IMR-90 (cell line): ENCODE data around the gene PRKD1. TPM values are rescaled to one million over a fixed set of nuclear protein-coding genes. Genes with fewer than 3 reads are reported as not detected.

Source experiments
- ATAC-seq: fragments of 200-7000 bp; cut with Tn5 transposase; 2 replicates; pipeline ENCODE4 v1.9.1; 2020; ENCODE audit warnings: low read depth, mild to moderate bottlenecking, moderate library complexity
- BruUV-seq: library from RNA; stranded (reverse); fragments of 400-500 nt; replicated peaks from 2 replicates; lab custom pipeline; 2021; lab: Mats Ljungman, UMichigan
- CTCF ChIA-PET: fragments of 300-600 bp; formaldehyde crosslinking; extraction: SDS; loops from one replicate; lab custom pipeline; 2021; ENCODE audit warnings: antibody characterized with exemption; lab: Yijun Ruan, JAX
- POLR2A ChIA-PET: fragments of 300-600 bp; sonication (Branson Sonifier 250); formaldehyde crosslinking; loops from one replicate; lab custom pipeline; 2022; ENCODE audit warnings: antibody characterized with exemption; ENCODE audit not compliant: unreplicated experiment; lab: Charles Lee
- DNase-seq: peaks from one replicate; pipeline ENCODE4 v3.0.0; 2013
- H2AFZ ChIP-seq: replicated peaks from 2 replicates; pipeline ENCODE3; 2013; ENCODE audit warnings: low read length, mild to moderate bottlenecking; ENCODE audit not compliant: poor library complexity
- H2AK5ac ChIP-seq: 2 replicates; pipeline ENCODE4 v1.6.1; 2013; ENCODE audit warnings: low read depth, low read length, inconsistent platforms
- H2AK9ac ChIP-seq: replicated peaks from 2 replicates; pipeline ENCODE3; 2013; ENCODE audit warnings: mild to moderate bottlenecking, low read depth, low read length, moderate library complexity; ENCODE audit not compliant: poor library complexity
- H2BK120ac ChIP-seq: 2 replicates; pipeline ENCODE4 v1.6.1; 2013; ENCODE audit warnings: low read depth, low read length, inconsistent platforms
- H2BK15ac ChIP-seq: 3 replicates; pipeline ENCODE4 v1.6.1; 2013; ENCODE audit warnings: low read depth, low read length, inconsistent platforms
- H2BK20ac ChIP-seq: 2 replicates; pipeline ENCODE4 v1.6.1; 2013; ENCODE audit warnings: low read depth, mild to moderate bottlenecking, inconsistent platforms, low read length, moderate library complexity
- H2BK5ac ChIP-seq: 2 replicates; pipeline ENCODE4 v1.6.1; 2013; ENCODE audit warnings: mild to moderate bottlenecking, low read depth, low read length, inconsistent platforms; ENCODE audit not compliant: poor library complexity, severe bottlenecking
- H3K14ac ChIP-seq: replicated peaks from 2 replicates; pipeline ENCODE4 v1.6.1; 2013; ENCODE audit warnings: low read depth, low read length, inconsistent platforms
- H3K18ac ChIP-seq: 2 replicates; pipeline ENCODE4 v1.6.1; 2013; ENCODE audit warnings: low read depth, low read length, control low read depth
- H3K23ac ChIP-seq: 2 replicates; pipeline ENCODE4 v1.6.1; 2013; ENCODE audit warnings: low read depth, low read length, inconsistent platforms
- H3K27ac ChIP-seq: 2 replicates; pipeline ENCODE4 v1.5.1; 2013; ENCODE audit warnings: mild to moderate bottlenecking, control low read depth, low read length; ENCODE audit not compliant: insufficient read depth
- H3K27me3 ChIP-seq: 2 replicates; pipeline ENCODE4 v1.6.1; 2013; ENCODE audit warnings: low read length; ENCODE audit not compliant: control insufficient read depth, insufficient read depth
- H3K36me3 ChIP-seq: 2 replicates; pipeline ENCODE4 v1.6.1; 2013; ENCODE audit warnings: low read length, mixed read lengths; ENCODE audit not compliant: control insufficient read depth, insufficient read depth
- H3K4ac ChIP-seq: 2 replicates; pipeline ENCODE4 v1.6.1; 2013; ENCODE audit warnings: low read depth, low read length, inconsistent platforms
- H3K4me1 ChIP-seq: 2 replicates; pipeline ENCODE4 v1.6.1; 2013; ENCODE audit warnings: low read length, mixed read lengths; ENCODE audit not compliant: control insufficient read depth, insufficient read depth
- H3K4me2 ChIP-seq: 2 replicates; pipeline ENCODE4 v1.6.1; 2013; ENCODE audit warnings: low read depth, mild to moderate bottlenecking, control low read depth, low read length, moderate library complexity
- H3K4me3 ChIP-seq: 2 replicates; pipeline ENCODE4 v1.5.1; 2013; ENCODE audit warnings: low read depth, mild to moderate bottlenecking, control low read depth, low read length, moderate library complexity; ENCODE audit not compliant: insufficient read depth
- H3K56ac ChIP-seq: 2 replicates; pipeline ENCODE4 v1.6.1; 2013; ENCODE audit warnings: low read length, inconsistent platforms; ENCODE audit not compliant: insufficient read depth; ENCODE audit errors: extremely low read depth
- H3K79me1 ChIP-seq, 2 experiments: 2 replicates each; pipeline ENCODE4 v1.6.1; 2013; ENCODE audit warnings: low read length in 2 of 2, inconsistent platforms in 1 of 2, low read depth in 1 of 2
- H3K9ac ChIP-seq: 2 replicates; pipeline ENCODE4 v1.6.1; 2013; ENCODE audit warnings: low read depth, low read length, control low read depth
- H3K9me1 ChIP-seq: 2 replicates; pipeline ENCODE4 v1.6.1; 2013; ENCODE audit warnings: low read length, inconsistent platforms; ENCODE audit not compliant: insufficient read depth
- H3K9me3 ChIP-seq: 2 replicates; pipeline ENCODE4 v1.6.1; 2013; ENCODE audit warnings: low read length; ENCODE audit not compliant: control insufficient read depth, insufficient read depth
- H4K20me1 ChIP-seq: 2 replicates; pipeline ENCODE4 v1.6.1; 2013; ENCODE audit warnings: low read length, inconsistent platforms; ENCODE audit not compliant: insufficient read depth
- H4K5ac ChIP-seq: 2 replicates; pipeline ENCODE4 v1.6.1; 2013; ENCODE audit warnings: mild to moderate bottlenecking, low read depth, low read length, control low read depth
- H4K8ac ChIP-seq, 2 experiments: 2 replicates each; pipeline ENCODE4 v1.6.1; 2013; ENCODE audit warnings: low read depth in 2 of 2, low read length in 2 of 2, control low read depth in 1 of 2, inconsistent platforms in 1 of 2
- H4K91ac ChIP-seq: 2 replicates; pipeline ENCODE4 v1.6.1; 2013; ENCODE audit warnings: low read depth, low read length, inconsistent platforms; ENCODE audit not compliant: insufficient read depth
- BHLHE40 ChIP-seq: fragments of 150-350 bp; IDR thresholded peaks from 2 replicates; pipeline ENCODE4 v1.6.1; 2016; ENCODE audit warnings: mild to moderate bottlenecking, low read depth, low read length
- CEBPB ChIP-seq: IDR thresholded peaks from 2 replicates; pipeline ENCODE4 v1.6.1; 2012; ENCODE audit warnings: low read depth, low read length, improper control_type of control experiment
- CHD1 ChIP-seq: IDR thresholded peaks from 2 replicates; pipeline ENCODE4 v1.6.1; 2012; ENCODE audit warnings: low read depth, low read length, improper control_type of control experiment
- ELK1 ChIP-seq: fragments of 150-350 bp; IDR thresholded peaks from 2 replicates; pipeline ENCODE4 v1.6.1; 2016; ENCODE audit warnings: low read depth, mild to moderate bottlenecking, low read length, moderate library complexity, borderline replicate concordance
- FOS ChIP-seq: fragments of 150-350 bp; IDR thresholded peaks from 2 replicates; pipeline ENCODE4 v1.6.1; 2016; ENCODE audit warnings: low read depth, low read length
- MAFK ChIP-seq: IDR thresholded peaks from 2 replicates; pipeline ENCODE4 v1.6.1; 2012; ENCODE audit warnings: low read depth, low read length, improper control_type of control experiment
- MAZ ChIP-seq: IDR thresholded peaks from 2 replicates; pipeline ENCODE4 v1.6.1; 2012; ENCODE audit warnings: low read depth, mild to moderate bottlenecking, low read length, improper control_type of control experiment, moderate library complexity, borderline replicate concordance
- MXI1 ChIP-seq: IDR thresholded peaks from 2 replicates; pipeline ENCODE4 v1.6.1; 2012; ENCODE audit warnings: low read depth, mild to moderate bottlenecking, low read length, moderate library complexity, borderline replicate concordance
- NFE2L2 ChIP-seq: fragments of 150-350 bp; IDR thresholded peaks from 2 replicates; pipeline ENCODE4 v1.6.1; 2016; ENCODE audit warnings: low read depth, mild to moderate bottlenecking, low read length
- POLR2A ChIP-seq: IDR thresholded peaks from 2 replicates; pipeline ENCODE4 v1.6.1; 2012; ENCODE audit warnings: mild to moderate bottlenecking, low read depth, low read length
- RAD21 ChIP-seq: IDR thresholded peaks from 2 replicates; pipeline ENCODE4 v1.6.1; 2012; ENCODE audit warnings: low read length, improper control_type of control experiment
- RFX5 ChIP-seq: IDR thresholded peaks from 2 replicates; pipeline ENCODE4 v1.8.0; 2012; ENCODE audit warnings: low read depth, mild to moderate bottlenecking, low read length, moderate library complexity
- SMC3 ChIP-seq: fragments of 150-350 bp; IDR thresholded peaks from 2 replicates; pipeline ENCODE4 v1.6.1; 2016; ENCODE audit warnings: low read depth, mild to moderate bottlenecking, antibody characterized with exemption, low read length, moderate library complexity
- USF2 ChIP-seq: fragments of 150-350 bp; IDR thresholded peaks from 2 replicates; pipeline ENCODE4 v1.6.1; 2017; ENCODE audit warnings: mild to moderate bottlenecking, antibody characterized with exemption, low read length, low read depth
- WGBS, 2 experiments: methylation state at CpG; one replicate each; pipeline versions ENCODE4 v1.1.5 to v1.1.7; 2013; ENCODE audit warnings: missing lambda C conversion rate in 2 of 2; ENCODE audit not compliant: insufficient read length in 1 of 2; ENCODE audit errors: extremely low coverage in 2 of 2; 5-methylcytosine and 5-hydroxymethylcytosine counted together
- dilution Hi-C: fragments of 300-500 bp; cut with HindIII; formaldehyde crosslinking; loops from one replicate; pipeline ENCODE4 v1.14.3; 2018; ENCODE audit warnings: low sequenced_read_pairs; ENCODE audit not compliant: unreplicated experiment
- in situ Hi-C: fragments of 300-500 bp; cut with MboI; formaldehyde crosslinking; loops from 3 replicates; pipeline ENCODE4 v1.14.3; 2019; ENCODE audit warnings: low sequenced_read_pairs, inconsistent platforms, mixed read lengths
- intact Hi-C: fragments of 100-400 bp; cut with micrococcal nuclease; formaldehyde crosslinking; loops from 2 replicates; pipeline ENCODE4 v1.10.0; 2022
- polyA plus RNA-seq, 3 experiments: library from polyadenylated mRNA; depleted of rRNA; stranded (reverse); fragments of >200 nt; gene quantifications; 2 replicates each; pipeline ENCODE4 v1.2.3, GENCODE V29; 2012; ENCODE audit warnings: low replicate concordance in 1 of 3
- total RNA-seq: library from RNA; depleted of rRNA; stranded (reverse); fragments of >200 nt; gene quantifications from 2 replicates; pipeline ENCODE4 v1.2.3, GENCODE V29; 2012

Gene PRKD1
- total and polyA plus RNA-seq, 2 of the 4 experiments (the other 2 are of a cell fraction) = 12.9 to 14.2 TPM

GRCh38 chr14:29580763-29581162, 346.9 kb downstream of the PRKD1 start:
- Histone ChIP-seq H3K56ac (no peak overlapping the region), H3K4me1 (peaks cover 3% of the 10 kb centered on the region; the same call in 1 of the 2 replicates), H2BK15ac (no peak overlapping the region), H2AK5ac (no peak overlapping the region), H3K79me1 (no peaks in the 10 kb centered on the region), H3K4ac (no peak overlapping the region), H3K9ac (no peak overlapping the region), H4K8ac (no peak overlapping the region), H3K23ac (no peak overlapping the region), H3K4me3 (no peak overlapping the region), H3K9me3 (no peaks in the 10 kb centered on the region), H3K4me2 (no peak overlapping the region), H3K14ac (no peak overlapping the region), H2BK20ac (no peak overlapping the region), H3K27ac (no peak overlapping the region), H2AFZ (no peak overlapping the region), H3K9me1 (no peaks in the 10 kb centered on the region), H4K91ac (no peak overlapping the region), H4K20me1 (no peaks in the 10 kb centered on the region), H3K18ac (no peak overlapping the region), H2BK5ac (no peak overlapping the region), H2AK9ac (no peak overlapping the region), H4K5ac (no peak overlapping the region), H3K36me3 (peaks cover 2% of the 10 kb centered on the region; the same call in 1 of the 2 replicates), H2BK120ac (no peak overlapping the region), H3K27me3 (no peaks in the 10 kb centered on the region)
- POLR2A ChIA-PET = no interaction called here
- in situ Hi-C loops = no loop called here
- dilution Hi-C loops = no loop called here
- no peak for ATAC-seq
- DNase-seq = no peak
- TF ChIP-seq FOS = no peak
- no peak for TF ChIP-seq RFX5
- no peak for TF ChIP-seq RAD21
- no peak for TF ChIP-seq BHLHE40
- TF ChIP-seq MAZ = no peak
- no peak for TF ChIP-seq SMC3
- TF ChIP-seq CEBPB = no peak
- no peak for TF ChIP-seq MAFK
- no peak for TF ChIP-seq USF2
- TF ChIP-seq CHD1 = no peak
- no peak for TF ChIP-seq ELK1
- TF ChIP-seq MXI1 = no peak
- no peak for TF ChIP-seq NFE2L2
- TF ChIP-seq POLR2A = no peak
- no CpG with 5 or more reads among the region's 1 CpG for WGBS, 2 experiments
- BruUV-seq = no TSS peak
- CTCF ChIA-PET = no interaction called here
- intact Hi-C loops = no loop called here
